GM12874 (cell line): Measurements from ENCODE around the gene NFAT5.

Experiments used
- TF ChIP-seq, protein P1 (sequence below): IDR thresholded peaks from 2 replicates; pipeline ENCODE4 v1.5.1; 2011; ENCODE audit warnings: low read depth, mild to moderate bottlenecking, control low read depth, low read length, moderate library complexity; ENCODE audit not compliant: insufficient read depth

The NFAT5 gene

DNA sequence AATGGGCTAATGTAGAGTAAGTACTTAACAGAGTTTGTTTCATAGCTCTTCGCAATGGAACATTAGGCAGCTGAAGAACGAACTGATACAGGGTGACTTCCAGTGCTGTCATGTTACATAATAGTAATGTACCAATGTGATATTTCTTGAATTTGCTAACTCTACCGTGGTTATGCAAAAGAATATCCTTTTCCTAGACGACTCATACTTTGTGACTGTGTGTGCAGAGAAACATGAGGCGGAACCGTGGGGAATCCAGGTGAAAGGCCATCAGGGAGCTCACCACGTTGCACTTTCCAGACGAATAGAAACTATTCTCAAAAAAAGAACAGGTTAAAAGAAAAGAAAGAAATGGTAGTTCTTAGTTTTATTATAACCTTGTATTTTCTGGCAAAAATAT, 175.8 kb downstream of the NFAT5 start:
- TF ChIP-seq, protein P1, sequence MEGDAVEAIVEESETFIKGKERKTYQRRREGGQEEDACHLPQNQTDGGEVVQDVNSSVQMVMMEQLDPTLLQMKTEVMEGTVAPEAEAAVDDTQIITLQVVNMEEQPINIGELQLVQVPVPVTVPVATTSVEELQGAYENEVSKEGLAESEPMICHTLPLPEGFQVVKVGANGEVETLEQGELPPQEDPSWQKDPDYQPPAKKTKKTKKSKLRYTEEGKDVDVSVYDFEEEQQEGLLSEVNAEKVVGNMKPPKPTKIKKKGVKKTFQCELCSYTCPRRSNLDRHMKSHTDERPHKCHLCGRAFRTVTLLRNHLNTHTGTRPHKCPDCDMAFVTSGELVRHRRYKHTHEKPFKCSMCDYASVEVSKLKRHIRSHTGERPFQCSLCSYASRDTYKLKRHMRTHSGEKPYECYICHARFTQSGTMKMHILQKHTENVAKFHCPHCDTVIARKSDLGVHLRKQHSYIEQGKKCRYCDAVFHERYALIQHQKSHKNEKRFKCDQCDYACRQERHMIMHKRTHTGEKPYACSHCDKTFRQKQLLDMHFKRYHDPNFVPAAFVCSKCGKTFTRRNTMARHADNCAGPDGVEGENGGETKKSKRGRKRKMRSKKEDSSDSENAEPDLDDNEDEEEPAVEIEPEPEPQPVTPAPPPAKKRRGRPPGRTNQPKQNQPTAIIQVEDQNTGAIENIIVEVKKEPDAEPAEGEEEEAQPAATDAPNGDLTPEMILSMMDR = no peak

DNA sequence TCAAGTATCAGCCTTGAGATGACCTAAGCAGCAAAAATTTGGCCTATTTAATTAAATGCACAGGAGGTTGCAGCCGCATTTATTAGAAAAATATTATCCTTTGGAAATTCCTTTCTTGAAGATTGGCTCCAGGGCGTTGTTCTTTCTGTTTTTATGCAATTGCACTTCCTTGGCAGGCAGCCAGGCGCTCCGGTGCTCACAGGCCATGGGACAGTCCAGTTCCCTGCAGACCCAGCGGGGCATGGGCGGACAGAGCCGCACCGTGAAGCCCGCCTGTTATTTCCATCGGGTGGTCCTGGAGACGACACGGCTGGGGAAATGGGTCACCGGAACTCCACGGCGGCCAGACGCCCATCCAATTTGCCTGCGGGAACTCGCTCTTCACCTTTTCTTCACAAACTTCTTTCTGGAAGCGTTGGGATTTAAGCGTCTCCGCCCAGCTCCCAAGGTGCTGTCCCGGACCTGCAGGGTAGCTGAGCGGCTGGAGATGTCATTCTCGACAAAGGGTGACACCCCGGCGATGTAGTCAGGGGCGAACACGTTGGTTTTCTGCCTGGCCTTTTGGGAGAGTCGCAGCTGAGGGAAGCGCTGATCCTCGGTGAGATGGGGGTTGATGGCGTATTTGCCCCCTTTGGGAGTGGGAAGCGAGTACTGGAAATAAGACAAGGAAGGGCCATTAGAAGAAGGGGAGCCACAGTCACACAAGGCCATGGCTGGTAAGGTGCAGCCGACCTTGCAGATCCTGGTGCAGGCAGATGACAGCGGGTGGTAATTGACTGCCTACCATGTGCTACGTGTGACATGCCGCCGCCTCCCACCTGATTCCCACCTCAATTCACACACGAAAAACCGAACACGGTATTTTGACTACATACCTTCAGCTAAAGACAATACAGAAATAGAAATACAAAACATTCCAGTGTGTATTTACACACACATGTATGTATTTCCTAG, 176.5 kb downstream of the NFAT5 start:
- TF ChIP-seq, protein P1 = no peak

DNA sequence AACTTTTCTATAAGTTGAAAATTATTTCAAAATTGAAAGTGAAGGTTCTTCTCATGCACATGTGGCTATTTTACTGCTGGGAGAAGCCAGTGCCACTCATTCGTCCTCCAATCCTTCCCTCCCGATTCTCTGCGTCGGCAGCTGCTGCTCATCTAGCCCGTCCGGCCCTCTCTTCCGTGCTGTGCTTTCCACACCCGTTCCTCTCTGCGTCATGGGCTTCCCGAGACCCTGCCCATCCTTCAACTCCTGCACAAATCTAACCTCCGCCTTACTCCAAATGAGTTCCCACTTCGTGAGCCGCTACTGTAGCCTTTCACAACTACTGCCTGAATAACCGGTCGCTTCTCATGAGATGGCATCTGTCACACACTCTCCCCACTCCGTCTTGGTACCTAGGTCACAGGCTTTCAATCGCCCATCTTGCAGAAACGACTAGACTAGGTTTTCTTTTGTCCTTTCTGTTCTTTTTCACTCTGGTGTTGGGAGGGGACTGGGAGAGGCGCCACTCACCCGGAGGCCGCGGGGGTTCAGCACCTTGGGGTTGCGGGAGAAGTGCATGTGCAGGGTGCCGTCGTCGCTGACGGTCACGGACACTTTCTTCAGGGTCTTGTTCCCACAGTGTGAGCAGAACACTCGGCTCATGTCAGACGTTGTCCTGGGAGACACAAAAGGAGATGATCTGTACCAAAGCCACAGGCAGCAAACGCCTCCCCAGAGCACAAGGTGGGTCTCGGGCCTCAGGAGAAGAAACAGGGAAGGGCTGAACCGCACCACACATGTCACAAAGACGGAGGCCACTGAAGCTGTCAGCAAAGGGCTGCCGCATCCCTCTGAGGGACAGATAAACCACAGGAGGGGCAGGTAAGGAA, 178.8 kb downstream of the NFAT5 start:
- TF ChIP-seq, protein P1 = no peak

DNA sequence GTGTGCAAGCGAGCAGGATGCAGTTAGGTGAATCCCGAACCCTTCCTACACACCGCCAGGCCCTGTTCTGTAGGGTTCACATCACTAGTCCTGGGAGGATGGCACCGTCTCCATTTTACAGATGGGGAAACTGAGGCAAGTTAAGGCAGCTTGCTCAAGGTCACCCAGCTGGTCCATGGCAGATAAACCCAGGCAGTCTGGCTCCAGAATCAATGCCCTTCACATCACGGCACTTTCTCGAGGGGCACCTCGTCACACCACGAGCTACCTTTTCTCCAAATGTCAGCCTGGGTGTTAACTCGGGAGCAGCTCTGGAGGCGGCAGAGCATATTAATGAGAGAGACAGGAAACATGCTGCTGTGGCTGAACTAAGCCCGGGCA, 179.5 kb downstream of the NFAT5 start:
- TF ChIP-seq, protein P1 = no peak

DNA sequence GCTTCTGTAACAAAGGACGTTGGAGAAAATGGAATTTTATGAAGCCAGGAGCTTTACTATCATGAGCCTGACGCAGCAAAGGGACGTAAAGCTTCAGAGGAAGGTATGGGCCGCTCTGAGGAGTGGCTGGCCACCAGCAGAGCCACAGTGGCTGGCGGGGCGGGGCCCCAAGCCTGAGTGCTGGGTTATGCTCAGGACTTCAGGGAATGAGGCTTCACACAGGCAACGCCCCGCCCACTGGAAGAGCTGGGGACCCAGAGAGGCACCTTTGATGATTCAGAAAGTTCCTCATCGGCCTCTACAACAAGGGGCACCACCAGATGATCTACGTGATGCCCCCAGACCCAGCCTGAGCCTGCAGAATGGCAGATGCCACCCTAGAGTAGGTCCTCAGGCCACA, 180.2 kb downstream of the NFAT5 start:
- TF ChIP-seq, protein P1 = no peak

DNA sequence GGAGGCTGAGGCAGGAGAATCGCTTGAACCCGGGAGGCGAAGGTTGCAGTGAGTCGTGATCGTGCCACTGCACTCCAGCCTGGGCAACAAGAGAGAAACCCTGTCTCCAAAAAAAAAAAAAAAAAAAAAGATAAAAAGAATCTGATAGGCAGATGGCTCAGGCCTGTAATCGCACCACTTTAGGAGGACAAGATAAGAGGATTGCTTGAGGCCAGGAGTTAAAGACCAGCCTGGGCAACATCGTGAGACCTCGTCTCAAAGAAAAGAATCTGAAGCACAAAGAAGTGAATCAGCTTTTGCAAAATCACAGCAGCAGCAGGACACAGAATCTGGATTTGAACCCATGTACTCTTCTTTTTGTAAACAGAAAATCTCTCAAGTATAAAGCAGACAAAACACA, 181.3 kb downstream of the NFAT5 start:
- TF ChIP-seq, protein P1 = no peak

DNA sequence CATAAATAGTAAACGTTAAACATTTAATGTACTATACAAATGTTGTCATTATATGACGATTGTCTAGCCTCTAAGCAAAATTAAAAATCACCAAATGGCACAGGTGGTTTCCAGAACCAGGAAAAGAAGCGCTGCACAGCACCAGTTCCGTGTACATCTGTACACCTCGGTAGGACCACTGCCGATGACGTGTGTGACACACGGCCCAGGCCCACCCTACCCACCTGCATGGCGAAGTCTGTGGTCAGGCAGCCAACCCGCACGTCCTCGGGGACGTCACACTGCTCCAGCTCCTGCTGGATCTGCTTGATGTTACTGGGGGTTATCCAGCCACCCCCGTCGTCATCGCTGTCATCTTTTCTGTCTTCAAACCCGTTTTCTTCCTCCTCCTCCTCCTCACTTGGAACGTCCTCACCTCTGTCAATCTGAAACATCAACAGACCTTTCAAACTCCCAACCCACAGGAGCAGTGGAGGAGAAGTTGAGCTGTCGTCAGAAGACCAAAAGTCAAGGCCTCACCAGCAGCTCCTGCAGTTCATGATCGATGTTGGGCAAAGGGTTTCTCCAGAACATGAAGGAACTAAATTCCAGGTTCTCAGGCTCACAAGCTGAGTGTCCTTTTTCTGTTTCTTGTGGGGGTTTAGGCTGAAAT, 183.1 kb downstream of the NFAT5 start:
- TF ChIP-seq, protein P1 = no peak
